AG04450 (cell line): ENCODE measurements around the gene UBE2I. TPM values are rescaled to one million over a fixed set of nuclear protein-coding genes. Genes with fewer than 3 reads are reported as not detected.

ENCODE experiments used
- CTCF ChIA-PET: fragments of 300-600, 350-600 bp; formaldehyde crosslinking; extraction: SDS; loops from one replicate; lab custom pipeline; 2022; ENCODE audit warnings: antibody characterized with exemption, inconsistent platforms; lab: Charles Lee
- POLR2A ChIA-PET: fragments of 350-600 bp; formaldehyde crosslinking; extraction: SDS; loops from one replicate; lab custom pipeline; 2021; ENCODE audit warnings: antibody characterized with exemption, inconsistent platforms; lab: Yijun Ruan, JAX
- DNase-seq: peaks from one replicate; pipeline ENCODE4 v3.0.0-alpha.2; 2011; ENCODE audit warnings: low read depth, low spot score
- H3K27ac ChIP-seq: one replicate; pipeline ENCODE4 v1.5.1; 2012; ENCODE audit warnings: low read depth, low read length, control low read depth
- H3K27me3 ChIP-seq: one replicate; pipeline ENCODE4 v1.6.0; 2012; ENCODE audit warnings: low read length; ENCODE audit not compliant: control insufficient read depth, insufficient read depth
- H3K4me3 ChIP-seq: 2 replicates; pipeline ENCODE4 v1.5.1; 2011; ENCODE audit warnings: mild to moderate bottlenecking, low read depth, low read length, control low read depth
- H3K9me3 ChIP-seq: 2 replicates; pipeline ENCODE4 v1.5.1; 2012; ENCODE audit warnings: low read length; ENCODE audit not compliant: control insufficient read depth, insufficient read depth
- polyA minus RNA-seq: library from RNA; depleted of rRNA, polyadenylated mRNA; stranded (reverse); fragments of >200 nt; gene quantifications from 2 replicates; pipeline ENCODE4 v1.2.3, GENCODE V29; 2011; rRNA and poly(A)+ RNA removed
- polyA plus RNA-seq: library from polyadenylated mRNA; depleted of rRNA; stranded (reverse); fragments of >200 nt; gene quantifications from 2 replicates; pipeline ENCODE4 v1.2.3, GENCODE V29; 2011; rRNA removed
- TF ChIP-seq, protein P1 (sequence below): IDR thresholded peaks from 2 replicates; pipeline ENCODE4 v1.5.1; 2011; ENCODE audit warnings: low read depth, low read length, control low read depth, inconsistent platforms

Gene UBE2I
- polyA plus RNA-seq (148 and 165 TPM in 2 replicates), polyA minus RNA-seq (81.1 and 99.3 TPM in 2 replicates)

DNA sequence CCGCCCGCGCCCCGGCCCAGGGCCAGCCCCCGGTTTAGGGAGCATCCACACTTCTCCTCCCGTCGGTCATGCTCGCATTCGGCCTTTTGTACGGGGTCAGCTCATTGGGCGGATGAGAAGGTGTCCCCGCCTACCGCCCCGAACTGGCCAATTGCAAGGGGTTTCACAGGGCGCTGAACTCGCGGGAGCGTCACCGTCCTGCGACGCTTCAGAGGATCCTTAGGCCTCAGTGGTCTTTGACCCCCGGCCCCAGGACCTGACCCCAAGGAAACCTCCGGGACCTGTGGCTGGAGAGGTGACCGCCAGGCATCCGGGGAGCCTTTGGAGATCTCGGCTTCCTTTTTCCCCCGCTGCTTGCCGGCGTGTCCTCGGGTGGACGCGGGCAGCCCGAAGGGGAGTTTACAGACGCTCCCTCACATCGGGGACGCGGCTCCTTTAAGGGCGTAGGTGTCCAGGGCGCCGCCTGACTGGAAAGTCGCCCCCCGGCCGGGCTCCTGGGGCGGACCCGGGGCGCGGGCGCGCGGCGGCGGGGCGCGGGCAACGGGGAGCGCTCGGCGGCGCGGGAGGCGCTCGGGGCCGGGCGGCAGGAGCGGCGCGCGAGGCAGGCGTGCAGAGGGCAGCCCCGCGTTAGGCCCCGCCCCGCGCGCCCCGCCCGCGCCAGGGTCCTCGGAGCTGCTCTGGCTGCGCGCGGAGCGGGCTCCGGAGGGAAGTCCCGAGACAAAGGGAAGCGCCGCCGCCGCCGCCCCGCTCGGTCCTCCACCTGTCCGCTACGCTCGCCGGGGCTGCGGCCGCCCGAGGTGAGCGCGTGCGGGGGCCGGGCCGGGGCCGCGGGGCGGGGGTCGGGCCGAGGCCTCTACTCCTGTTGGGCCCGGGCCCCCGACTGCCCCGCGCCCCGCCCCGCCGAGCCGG, at the start of gene UBE2I:
Gene UBE2I (plus strand): TSS at position 660 of the 909 bp plus-strand sequence. CDS start 4,395 bp downstream, outside the sequence.
- H3K27ac ChIP-seq: peak within 1 kb of the TSS; percentile 98
- peak; percentile 94 for DNase-seq
- TF ChIP-seq, protein P1, sequence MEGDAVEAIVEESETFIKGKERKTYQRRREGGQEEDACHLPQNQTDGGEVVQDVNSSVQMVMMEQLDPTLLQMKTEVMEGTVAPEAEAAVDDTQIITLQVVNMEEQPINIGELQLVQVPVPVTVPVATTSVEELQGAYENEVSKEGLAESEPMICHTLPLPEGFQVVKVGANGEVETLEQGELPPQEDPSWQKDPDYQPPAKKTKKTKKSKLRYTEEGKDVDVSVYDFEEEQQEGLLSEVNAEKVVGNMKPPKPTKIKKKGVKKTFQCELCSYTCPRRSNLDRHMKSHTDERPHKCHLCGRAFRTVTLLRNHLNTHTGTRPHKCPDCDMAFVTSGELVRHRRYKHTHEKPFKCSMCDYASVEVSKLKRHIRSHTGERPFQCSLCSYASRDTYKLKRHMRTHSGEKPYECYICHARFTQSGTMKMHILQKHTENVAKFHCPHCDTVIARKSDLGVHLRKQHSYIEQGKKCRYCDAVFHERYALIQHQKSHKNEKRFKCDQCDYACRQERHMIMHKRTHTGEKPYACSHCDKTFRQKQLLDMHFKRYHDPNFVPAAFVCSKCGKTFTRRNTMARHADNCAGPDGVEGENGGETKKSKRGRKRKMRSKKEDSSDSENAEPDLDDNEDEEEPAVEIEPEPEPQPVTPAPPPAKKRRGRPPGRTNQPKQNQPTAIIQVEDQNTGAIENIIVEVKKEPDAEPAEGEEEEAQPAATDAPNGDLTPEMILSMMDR: no peak
- peak within 1 kb of the TSS; percentile 63 for H3K4me3 ChIP-seq
- H3K9me3 ChIP-seq: no peaks in the 10 kb centered on the region; the same call in 1 of the 2 replicates
- no peaks in the 10 kb centered on the region for H3K27me3 ChIP-seq
- CTCF ChIA-PET: no interaction called here
- POLR2A ChIA-PET: interaction anchor here (0.6 to 1.2 kb wide), 6 partner anchors 15 to 1713 kb away, joined by 3 to 5 read pairs (median 4); partner anchors contain the start of gene BAIAP3

DNA sequence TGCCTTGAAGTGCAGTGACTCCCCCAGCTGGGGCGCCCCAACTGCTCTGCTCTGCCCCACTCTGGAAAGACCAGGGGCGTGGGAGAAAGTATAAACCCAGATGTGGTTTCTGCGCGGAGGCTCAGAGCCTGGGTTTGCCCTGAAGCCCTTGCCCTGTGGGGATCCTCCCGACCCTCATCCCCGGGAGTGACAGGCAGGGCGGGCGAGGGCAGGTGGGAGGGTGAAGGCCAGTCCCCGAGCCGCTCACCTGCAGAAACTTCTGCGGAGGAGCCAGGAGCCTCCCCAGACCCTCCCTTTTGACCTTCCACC, 49.7 kb upstream of the UBE2I start:
- Histone ChIP-seq H3K9me3 (peaks cover 9% of the 10 kb centered on the region; the same call in 1 of the 2 replicates), H3K27me3 (peaks cover 40% of the 10 kb centered on the region), H3K4me3 (no peak overlapping the region), H3K27ac (no peak overlapping the region)
- CTCF ChIA-PET: no interaction called here
- DNase-seq: no peak
- TF ChIP-seq, protein P1: no peak
- POLR2A ChIA-PET: no interaction called here

DNA sequence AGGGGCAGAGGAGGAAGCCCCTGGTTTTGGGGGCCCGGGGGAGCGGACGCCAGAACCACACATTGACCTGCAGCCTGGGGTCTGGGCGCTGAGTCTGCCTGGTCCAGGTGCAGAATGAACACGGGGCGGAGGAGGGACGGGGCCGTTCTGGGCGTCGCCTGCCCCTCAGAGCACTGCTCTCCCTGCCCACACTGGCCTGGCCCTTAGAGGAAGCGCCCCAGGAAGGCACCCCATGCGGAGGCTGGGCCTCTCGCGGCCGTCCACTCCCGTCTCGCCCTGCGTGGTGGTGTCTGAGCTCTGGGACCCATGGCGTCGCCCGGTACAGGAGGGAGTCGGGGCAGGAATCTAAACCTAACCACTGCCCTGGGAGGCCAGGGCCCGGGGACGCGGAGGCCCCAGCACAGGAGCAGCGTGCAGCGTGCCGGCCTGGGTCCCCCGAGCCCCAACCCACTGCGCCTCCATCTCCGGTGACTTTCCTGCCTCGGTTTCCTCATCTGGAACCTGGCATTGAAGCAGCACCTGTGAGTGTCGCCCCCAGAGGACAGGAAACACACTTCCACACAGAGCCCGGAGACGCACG, 49.2 kb upstream of the UBE2I start:
- H3K27me3 ChIP-seq: peaks cover 40% of the 10 kb centered on the region
- CTCF ChIA-PET: no interaction called here

DNA sequence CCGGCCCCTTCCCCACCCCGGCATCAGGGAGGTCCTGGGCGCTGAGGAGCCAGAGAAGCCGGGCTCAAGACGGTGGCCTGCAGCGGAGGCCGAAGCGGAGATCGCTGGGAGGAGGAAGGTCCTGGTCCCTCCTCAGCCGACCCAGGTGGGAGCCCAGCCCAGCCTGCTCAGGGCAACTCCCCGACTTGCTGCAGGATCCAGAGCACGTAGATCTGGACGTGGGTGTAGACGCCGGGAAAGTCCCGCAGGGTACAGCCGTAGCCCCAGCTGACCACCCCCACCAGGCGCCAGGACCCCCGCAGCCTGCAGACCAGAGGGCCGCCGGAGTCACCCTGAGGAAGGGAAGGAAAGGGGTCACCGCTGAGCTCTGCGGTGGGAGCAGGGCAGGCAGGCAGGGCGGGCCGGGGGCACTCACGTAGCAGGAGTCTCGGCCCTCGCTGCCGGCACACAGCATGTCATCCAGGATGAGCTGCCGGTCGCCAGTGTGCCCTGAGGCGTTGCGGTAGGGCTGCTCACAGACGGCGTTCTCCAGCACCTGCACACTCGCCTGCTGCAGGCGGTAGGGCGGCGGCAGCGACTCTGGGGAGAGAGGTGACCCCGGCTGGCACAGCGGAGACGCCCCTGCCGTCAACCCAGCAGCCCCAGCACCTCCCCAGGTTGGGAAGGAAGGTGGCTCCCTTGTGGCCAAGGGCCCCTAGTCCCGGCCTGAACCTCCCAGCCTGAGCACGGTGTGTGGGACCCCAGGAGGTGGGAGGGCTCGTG, 48.1 kb upstream of the UBE2I start:
- POLR2A ChIA-PET: no interaction called here

More for the DNA sequence above, 49.2 kb upstream of the UBE2I start:
- TF ChIP-seq, protein P1: no peak
- no peak for DNase-seq
- Histone ChIP-seq H3K9me3 (peaks cover 10% of the 10 kb centered on the region; the same call in 1 of the 2 replicates), H3K4me3 (no peak overlapping the region), H3K27ac (no peak overlapping the region)
- POLR2A ChIA-PET: no interaction called here

More for the DNA sequence above, 48.1 kb upstream of the UBE2I start:
- CTCF ChIA-PET: no interaction called here
- TF ChIP-seq, protein P1: no peak
- Histone ChIP-seq H3K27me3 (peaks cover 40% of the 10 kb centered on the region), H3K9me3 (peaks cover 19% of the 10 kb centered on the region; the same call in 1 of the 2 replicates), H3K27ac (no peak overlapping the region), H3K4me3 (no peak overlapping the region)
- no peak for DNase-seq
